UCSD-AML1 (cell line): ENCODE measurements around the gene GTPBP1.

Source experiments
- DNase-seq: peaks from one replicate; lab custom pipeline; 2025; ENCODE audit not compliant: unreplicated experiment; lab: John Stamatoyannopoulos, UW

GTPBP1 gene

GRCh38 chr22:38782402-38783094 lies 76.8 kb downstream of the GTPBP1 start:
- peak; percentile 59 for DNase-seq
